Measurements from ENCODE around the gene TRAK2.

GRCh38 chr2:201406077-201406662, 45.1 kb downstream of the TRAK2 start:
- TF ChIP-seq, protein P1, sequence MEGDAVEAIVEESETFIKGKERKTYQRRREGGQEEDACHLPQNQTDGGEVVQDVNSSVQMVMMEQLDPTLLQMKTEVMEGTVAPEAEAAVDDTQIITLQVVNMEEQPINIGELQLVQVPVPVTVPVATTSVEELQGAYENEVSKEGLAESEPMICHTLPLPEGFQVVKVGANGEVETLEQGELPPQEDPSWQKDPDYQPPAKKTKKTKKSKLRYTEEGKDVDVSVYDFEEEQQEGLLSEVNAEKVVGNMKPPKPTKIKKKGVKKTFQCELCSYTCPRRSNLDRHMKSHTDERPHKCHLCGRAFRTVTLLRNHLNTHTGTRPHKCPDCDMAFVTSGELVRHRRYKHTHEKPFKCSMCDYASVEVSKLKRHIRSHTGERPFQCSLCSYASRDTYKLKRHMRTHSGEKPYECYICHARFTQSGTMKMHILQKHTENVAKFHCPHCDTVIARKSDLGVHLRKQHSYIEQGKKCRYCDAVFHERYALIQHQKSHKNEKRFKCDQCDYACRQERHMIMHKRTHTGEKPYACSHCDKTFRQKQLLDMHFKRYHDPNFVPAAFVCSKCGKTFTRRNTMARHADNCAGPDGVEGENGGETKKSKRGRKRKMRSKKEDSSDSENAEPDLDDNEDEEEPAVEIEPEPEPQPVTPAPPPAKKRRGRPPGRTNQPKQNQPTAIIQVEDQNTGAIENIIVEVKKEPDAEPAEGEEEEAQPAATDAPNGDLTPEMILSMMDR (IDR thresholded peaks at IDR 0.05) = no peak
- TF ChIP-seq POLR2A (IDR thresholded peaks at IDR 0.05) (no peak), POLR2AphosphoS5 (IDR thresholded peaks at IDR 0.05) (peak in 1 of 3 donors; percentile 73)
